ENCODE results near the gene NRXN3. TPM values are rescaled to one million over a fixed set of nuclear protein-coding genes. Genes with fewer than 3 reads are reported as not detected.

The NRXN3 gene
- total and polyA plus RNA-seq, 8 donors, result 1.3 to 7.6 (median 1.5) TPM

DNA sequence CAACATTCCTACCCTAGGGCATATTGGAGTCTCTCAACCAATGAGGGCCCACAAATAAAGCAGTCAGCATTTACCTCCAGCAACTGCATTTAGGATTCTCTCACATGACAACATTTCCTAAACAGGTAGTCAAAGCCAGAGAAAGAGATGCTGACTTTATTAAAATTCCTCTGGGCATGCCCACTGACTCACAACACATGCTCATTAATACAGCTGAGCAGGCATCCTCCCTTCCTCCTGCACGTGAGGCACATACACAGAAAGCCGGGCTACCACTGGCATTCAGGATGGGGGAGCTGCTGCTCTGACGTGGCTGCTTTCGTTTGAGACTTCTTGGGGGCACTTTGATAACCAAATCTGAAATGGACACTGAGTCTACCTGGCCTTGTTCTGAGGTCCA is 174.1 kb downstream of the NRXN3 start:
- ATAC-seq, result no peak

DNA sequence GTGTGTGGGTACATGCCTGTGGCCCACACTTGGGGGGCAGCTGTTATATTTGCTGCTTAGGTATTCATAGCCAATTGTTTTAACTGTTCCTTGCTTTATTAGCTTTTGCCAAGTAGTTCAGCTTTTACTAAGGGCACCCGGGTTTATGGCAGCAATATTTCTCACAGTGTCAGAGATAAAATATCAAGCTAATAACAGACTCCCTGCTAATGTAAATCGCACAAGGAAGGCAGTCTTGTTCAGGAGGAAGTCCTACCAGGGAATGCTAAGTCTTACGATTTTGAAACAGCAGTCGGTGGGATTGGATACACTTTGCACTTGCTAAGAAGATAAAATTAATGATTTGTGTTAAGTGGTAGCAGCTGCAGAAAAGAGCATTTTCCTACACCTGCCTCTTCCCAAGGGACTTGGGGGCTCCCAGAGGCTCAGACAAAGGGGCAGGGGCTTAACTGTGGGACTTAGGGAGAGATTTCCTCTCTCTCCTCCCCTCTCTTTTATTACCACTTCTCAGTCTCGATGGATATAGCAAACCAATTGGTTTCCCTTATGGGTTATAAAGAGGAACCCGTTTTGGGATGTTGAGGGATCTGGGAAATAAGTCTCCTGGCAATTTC is 175.1 kb downstream of the NRXN3 start:
- intact Hi-C loops (cut with DNase I), result no loop called here
- ATAC-seq (no peak), DNase-seq (no peak)
- TF ChIP-seq, protein P1, sequence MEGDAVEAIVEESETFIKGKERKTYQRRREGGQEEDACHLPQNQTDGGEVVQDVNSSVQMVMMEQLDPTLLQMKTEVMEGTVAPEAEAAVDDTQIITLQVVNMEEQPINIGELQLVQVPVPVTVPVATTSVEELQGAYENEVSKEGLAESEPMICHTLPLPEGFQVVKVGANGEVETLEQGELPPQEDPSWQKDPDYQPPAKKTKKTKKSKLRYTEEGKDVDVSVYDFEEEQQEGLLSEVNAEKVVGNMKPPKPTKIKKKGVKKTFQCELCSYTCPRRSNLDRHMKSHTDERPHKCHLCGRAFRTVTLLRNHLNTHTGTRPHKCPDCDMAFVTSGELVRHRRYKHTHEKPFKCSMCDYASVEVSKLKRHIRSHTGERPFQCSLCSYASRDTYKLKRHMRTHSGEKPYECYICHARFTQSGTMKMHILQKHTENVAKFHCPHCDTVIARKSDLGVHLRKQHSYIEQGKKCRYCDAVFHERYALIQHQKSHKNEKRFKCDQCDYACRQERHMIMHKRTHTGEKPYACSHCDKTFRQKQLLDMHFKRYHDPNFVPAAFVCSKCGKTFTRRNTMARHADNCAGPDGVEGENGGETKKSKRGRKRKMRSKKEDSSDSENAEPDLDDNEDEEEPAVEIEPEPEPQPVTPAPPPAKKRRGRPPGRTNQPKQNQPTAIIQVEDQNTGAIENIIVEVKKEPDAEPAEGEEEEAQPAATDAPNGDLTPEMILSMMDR (IDR thresholded peaks at IDR 0.05), result no peak
- H3K4me1 ChIP-seq, result no peaks in the 10 kb centered on the region
- no peaks in the 10 kb centered on the region for H3K9me3 ChIP-seq
- no peaks in the 10 kb centered on the region for H3K27me3 ChIP-seq
- H3K27ac ChIP-seq, result no peak overlapping the region
- no peaks in the 10 kb centered on the region for H3K36me3 ChIP-seq
- no peak overlapping the region for H3K4me3 ChIP-seq

More for the DNA sequence above, 174.1 kb downstream of the NRXN3 start:
- Histone ChIP-seq H3K27me3 (no peaks in the 10 kb centered on the region), H3K4me3 (no peak overlapping the region), H3K36me3 (no peaks in the 10 kb centered on the region), H3K4me1 (no peaks in the 10 kb centered on the region), H3K9me3 (no peaks in the 10 kb centered on the region), H3K27ac (no peak overlapping the region)
- TF ChIP-seq, protein P1 (IDR thresholded peaks at IDR 0.05), result no peak
- intact Hi-C loops (cut with DNase I), result no loop called here
- DNase-seq, result no peak

DNA sequence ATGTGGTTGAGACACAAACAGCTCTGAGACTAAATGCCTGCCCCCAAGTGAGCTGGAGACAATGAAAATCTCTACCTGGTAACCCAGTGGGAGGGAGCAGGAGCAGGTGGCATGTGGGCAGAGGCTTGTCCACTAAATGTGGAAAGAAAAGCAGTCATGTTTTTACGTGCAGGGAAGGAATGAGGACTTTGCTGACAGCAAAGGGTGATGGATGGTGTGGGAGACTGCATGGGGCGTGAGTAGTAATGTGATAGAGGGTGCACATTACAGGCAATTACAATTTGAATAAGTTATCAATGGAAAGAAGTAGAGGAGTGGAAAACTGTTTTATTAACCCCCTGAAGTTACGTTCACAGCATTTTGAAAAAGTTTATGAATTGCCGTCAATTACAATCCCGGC is 176.6 kb downstream of the NRXN3 start:
- H3K27ac ChIP-seq, result no peak overlapping the region
- no peaks in the 10 kb centered on the region for H3K4me1 ChIP-seq
- H3K4me3 ChIP-seq, result no peak overlapping the region
- no peaks in the 10 kb centered on the region for H3K36me3 ChIP-seq
- H3K27me3 ChIP-seq, result no peaks in the 10 kb centered on the region
- intact Hi-C loops (cut with DNase I), result no loop called here
- TF ChIP-seq, protein P1 (IDR thresholded peaks at IDR 0.05), result no peak
- no peak for DNase-seq
- no peak for ATAC-seq
- H3K9me3 ChIP-seq, result no peaks in the 10 kb centered on the region

DNA sequence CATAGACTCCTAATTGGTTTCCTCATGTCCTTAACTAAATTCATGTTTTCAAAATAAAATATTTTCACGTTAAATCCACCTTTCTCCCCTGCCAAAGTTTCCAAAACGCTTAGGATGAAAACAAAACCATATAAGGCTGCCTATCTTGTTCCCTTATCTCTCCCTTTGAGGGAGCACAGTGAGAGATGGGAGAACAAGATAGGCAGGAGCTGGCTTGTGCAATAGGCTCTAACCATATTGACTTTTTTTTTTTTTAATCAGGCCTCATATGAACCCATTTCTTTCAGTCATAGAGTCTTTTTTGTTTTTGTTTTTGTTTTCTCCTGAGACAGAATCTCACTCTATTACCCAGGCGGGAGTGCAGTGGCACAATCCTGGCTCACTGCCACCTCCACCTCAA is 184.9 kb downstream of the NRXN3 start:
- TF ChIP-seq, protein P1 (IDR thresholded peaks at IDR 0.05), result no peak
- no peaks in the 10 kb centered on the region for H3K36me3 ChIP-seq
- no peaks in the 10 kb centered on the region for H3K4me1 ChIP-seq
- no peak overlapping the region for H3K27ac ChIP-seq
- intact Hi-C loops (cut with DNase I), result no loop called here
- ATAC-seq (no peak), DNase-seq (no peak)
- H3K27me3 ChIP-seq, result no peaks in the 10 kb centered on the region
- H3K9me3 ChIP-seq, result no peaks in the 10 kb centered on the region
- no peak overlapping the region for H3K4me3 ChIP-seq

DNA sequence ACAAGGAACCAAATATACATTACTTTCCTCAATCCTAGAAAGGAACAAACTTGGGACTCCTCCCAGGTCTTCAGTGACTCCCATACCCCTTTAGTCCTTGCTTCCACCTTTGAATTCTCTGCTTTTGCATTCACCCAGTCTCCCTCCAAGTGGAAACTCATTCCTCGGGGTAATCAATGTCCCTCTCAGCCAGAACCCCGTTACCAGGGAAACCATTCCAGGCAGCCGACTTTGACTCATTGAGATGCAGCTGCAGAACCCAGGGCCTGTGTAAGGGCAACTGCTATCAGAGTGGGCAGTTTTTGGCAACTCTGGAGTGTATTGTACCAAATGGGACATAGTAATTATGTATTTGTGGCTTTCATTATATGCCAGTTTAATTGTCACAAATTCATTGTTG is 186.2 kb downstream of the NRXN3 start:
- Histone ChIP-seq H3K4me1 (no peaks in the 10 kb centered on the region), H3K9me3 (no peaks in the 10 kb centered on the region), H3K36me3 (no peaks in the 10 kb centered on the region), H3K27me3 (no peaks in the 10 kb centered on the region), H3K4me3 (no peak overlapping the region), H3K27ac (no peak overlapping the region)
- TF ChIP-seq, protein P1 (IDR thresholded peaks at IDR 0.05), result no peak
- no peak for DNase-seq
- intact Hi-C loops (cut with DNase I), result no loop called here
- no peak for ATAC-seq

Measured in left lung (tissue), 10 donors.